ENCODE measurements around the gene CES3. TPM values are rescaled to one million over a fixed set of nuclear protein-coding genes. Genes with fewer than 3 reads are reported as not detected.

CES3 gene
- total RNA-seq, 4 donors from 2014 or later: 1.5 to 7.1 (median 3.6) TPM

DNA sequence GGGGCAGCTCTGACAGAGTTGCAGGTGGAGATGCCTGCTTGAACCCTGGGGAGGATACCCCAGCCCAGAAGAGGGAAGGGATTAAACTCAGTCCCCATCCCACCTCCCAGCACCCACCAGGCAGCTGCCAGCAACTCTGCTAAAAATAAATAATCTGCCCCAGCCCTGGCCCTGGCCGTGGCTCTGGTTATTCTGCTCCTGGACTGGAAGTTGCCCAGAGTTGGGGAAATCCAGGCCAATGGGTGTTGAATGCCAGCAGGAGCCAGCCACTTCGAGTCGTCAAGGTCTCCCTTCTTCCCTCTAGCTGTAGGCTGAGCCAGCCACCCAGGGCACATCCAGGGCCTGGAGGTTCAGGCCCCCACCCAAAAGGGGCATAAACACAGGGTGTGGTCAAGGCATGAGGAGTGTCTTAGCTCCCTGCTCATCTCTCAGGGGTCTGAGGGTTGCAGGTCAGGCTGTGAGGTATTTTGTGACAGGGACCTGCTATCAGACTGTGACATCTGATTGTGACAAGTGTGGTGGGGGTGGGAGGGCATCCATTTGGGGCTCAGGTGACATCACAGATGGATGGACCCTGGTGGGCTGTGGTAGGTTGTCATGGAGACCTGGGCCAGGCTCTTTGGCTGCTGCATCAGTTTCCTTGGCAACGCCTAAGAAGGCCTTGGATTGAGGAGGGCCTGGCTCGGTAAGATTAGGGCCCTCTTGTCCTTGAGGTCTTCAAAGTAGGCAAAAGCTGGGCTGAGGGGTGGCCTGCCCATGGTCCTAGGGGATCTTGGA is 34.7 kb upstream of the CES3 start:
- peaks cover 0 to 35% (median 0%) of the 10 kb centered on the region in 4 donors for H3K27me3 ChIP-seq
- WGBS, 2 donors: 23 to 29% methylated on average over 1 to 3 of the region's 5 CpGs
- peak overlapping the region; percentile 45 to 90 (median 85) for H3K27ac ChIP-seq
- no peaks in the 10 kb centered on the region for H3K9me3 ChIP-seq
- H3K36me3 ChIP-seq: peaks cover 0 to 29% (median 0%) of the 10 kb centered on the region in 3 donors
- TF ChIP-seq POLR2A (IDR thresholded peaks at IDR 0.05): no peak
- TF ChIP-seq, protein P1, sequence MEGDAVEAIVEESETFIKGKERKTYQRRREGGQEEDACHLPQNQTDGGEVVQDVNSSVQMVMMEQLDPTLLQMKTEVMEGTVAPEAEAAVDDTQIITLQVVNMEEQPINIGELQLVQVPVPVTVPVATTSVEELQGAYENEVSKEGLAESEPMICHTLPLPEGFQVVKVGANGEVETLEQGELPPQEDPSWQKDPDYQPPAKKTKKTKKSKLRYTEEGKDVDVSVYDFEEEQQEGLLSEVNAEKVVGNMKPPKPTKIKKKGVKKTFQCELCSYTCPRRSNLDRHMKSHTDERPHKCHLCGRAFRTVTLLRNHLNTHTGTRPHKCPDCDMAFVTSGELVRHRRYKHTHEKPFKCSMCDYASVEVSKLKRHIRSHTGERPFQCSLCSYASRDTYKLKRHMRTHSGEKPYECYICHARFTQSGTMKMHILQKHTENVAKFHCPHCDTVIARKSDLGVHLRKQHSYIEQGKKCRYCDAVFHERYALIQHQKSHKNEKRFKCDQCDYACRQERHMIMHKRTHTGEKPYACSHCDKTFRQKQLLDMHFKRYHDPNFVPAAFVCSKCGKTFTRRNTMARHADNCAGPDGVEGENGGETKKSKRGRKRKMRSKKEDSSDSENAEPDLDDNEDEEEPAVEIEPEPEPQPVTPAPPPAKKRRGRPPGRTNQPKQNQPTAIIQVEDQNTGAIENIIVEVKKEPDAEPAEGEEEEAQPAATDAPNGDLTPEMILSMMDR (IDR thresholded peaks at IDR 0.05): no peak
- intact Hi-C loops (cut with DNase I): no loop called here
- peak overlapping the region in 2 of 4 donors; percentile 68 to 73 for H3K4me3 ChIP-seq
- no peak for DNase-seq
- peaks cover 40 to 100% (median 49%) of the 10 kb centered on the region in 3 donors for H3K4me1 ChIP-seq

DNA sequence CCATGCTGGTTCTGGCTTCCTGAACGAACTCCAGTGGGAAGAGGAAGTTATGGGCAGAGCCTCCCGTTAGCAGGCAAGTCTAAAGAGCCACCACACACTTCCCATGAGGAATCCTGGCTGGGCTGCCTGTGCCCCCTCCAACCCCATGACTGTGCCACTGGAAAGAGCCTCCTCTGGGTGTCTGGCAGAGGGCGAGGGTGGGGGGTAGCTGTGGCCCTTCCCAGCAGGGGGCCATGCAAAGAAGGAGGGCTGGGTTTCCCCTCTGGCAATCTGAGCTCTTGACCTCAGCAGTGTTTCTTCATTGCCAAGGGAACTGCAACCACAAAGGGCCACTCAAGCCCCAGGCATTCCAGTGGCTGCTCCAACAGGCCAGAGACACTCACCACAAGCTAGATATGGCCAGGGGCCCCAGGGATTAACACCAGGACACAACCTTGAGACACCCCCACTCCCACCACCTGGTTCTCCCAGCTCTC is 34.1 kb upstream of the CES3 start:
- H3K4me1 ChIP-seq: peaks cover 34 to 98% (median 42%) of the 10 kb centered on the region in 3 donors
- H3K36me3 ChIP-seq: peaks cover 0 to 29% (median 0%) of the 10 kb centered on the region in 3 donors
- H3K9me3 ChIP-seq: no peaks in the 10 kb centered on the region
- H3K27ac ChIP-seq: peak overlapping the region in 3 of 4 donors; percentile 83 to 90 (median 87)
- TF ChIP-seq, protein P1 (IDR thresholded peaks at IDR 0.05): no peak
- no peak for TF ChIP-seq POLR2A (IDR thresholded peaks at IDR 0.05)
- DNase-seq: no peak
- intact Hi-C loops (cut with DNase I): no loop called here
- H3K4me3 ChIP-seq: no peak overlapping the region
- WGBS, 2 donors: 21 to 100% methylated on average over 1 to 2 of the region's 3 CpGs
- peaks cover 0 to 30% (median 0%) of the 10 kb centered on the region in 4 donors for H3K27me3 ChIP-seq

DNA sequence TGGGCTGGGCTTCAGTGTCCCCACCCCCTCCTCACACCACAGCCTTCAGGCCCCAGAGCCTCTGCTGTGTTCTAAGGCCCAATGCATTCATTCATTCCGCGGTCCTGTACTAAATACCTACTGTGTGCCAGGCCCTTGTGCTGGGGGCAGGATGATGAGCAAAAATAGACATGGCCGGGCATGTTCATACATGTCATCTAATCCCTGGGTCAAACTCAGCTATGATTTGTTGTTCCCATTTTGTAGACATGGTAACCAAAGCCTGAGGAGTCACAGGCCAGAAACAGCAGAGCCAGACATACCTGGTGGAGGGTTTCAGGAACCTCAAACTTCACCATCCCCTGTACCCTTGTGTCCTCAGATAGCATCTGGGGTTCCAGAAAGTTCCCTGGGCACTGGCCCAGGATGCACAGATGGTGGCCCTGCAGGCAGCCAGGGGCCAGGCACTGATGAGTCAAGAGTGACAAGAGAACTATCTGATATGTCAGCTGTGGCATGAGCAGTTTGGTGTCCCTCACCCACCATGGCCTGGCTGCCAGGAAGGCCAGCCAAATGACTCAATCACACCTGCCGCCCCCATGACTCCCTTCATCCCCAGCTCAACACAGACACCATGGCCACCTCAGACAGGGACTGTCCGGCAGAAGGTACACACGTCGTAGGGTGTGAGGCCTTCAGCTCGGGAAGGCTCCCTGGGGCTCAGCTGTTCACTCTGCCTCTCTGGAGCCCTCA is 33.0 kb upstream of the CES3 start:
- no peak for DNase-seq
- Histone ChIP-seq H3K27me3 (peaks cover 0 to 27% (median 0%) of the 10 kb centered on the region in 4 donors), H3K36me3 (peaks cover 0 to 27% (median 0%) of the 10 kb centered on the region in 3 donors), H3K27ac (peak overlapping the region; percentile 9 to 90 (median 47)), H3K4me1 (peaks cover 38 to 98% (median 43%) of the 10 kb centered on the region in 3 donors), H3K9me3 (no peaks in the 10 kb centered on the region), H3K4me3 (no peak overlapping the region)
- intact Hi-C loops (cut with DNase I): no loop called here
- WGBS, 2 donors: 46 to 74% methylated on average over 3 to 5 of the region's 8 CpGs
- TF ChIP-seq POLR2A (IDR thresholded peaks at IDR 0.05): no peak
- TF ChIP-seq, protein P1 (IDR thresholded peaks at IDR 0.05): no peak

DNA sequence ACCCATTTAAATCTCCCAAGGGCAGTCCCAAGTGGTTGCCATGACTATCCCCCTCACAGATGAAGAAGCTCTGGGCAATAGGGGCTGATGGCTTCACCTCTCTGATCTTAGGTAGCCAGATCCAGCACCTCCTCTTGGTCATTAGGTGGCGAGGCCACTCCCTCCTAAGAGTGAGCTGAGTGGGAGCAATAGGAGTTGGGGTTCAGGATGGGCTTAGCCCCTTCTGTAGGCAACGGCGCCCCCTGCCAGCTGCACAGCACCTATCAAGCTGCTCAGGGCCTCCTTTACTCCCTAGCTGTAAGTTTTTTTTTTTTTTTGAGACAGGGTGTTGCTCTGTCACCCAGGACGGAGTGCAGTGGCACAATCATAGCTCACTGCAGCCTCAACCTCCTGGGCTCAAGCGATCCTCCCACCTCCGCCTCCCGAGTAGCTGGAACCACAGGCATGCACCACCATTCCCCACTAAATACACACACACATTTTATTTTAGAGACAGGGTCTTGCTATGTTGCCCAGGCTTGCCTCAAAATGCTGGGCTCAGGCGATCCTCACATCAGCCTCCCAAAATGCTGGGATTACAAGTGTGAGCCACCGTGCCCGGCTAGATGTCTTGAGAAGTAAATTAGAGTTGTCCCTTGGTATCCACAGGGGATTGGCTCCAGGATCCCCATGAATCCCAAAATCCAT is 32.2 kb upstream of the CES3 start:
- 77 to 79% methylated on average over 10 of the region's 10 CpGs for WGBS, 2 donors
- peak overlapping the region; percentile 9 to 90 (median 47) for H3K27ac ChIP-seq
- H3K4me3 ChIP-seq: no peak overlapping the region
- peaks cover 35 to 97% (median 41%) of the 10 kb centered on the region in 3 donors for H3K4me1 ChIP-seq
- TF ChIP-seq POLR2A (IDR thresholded peaks at IDR 0.05): no peak
- TF ChIP-seq, protein P1 (IDR thresholded peaks at IDR 0.05): peak in 5 of 6 experiments; percentile 14 to 55 (median 29)
- intact Hi-C loops (cut with DNase I): no loop called here
- H3K36me3 ChIP-seq: peaks cover 0 to 19% (median 0%) of the 10 kb centered on the region in 3 donors
- H3K9me3 ChIP-seq: no peaks in the 10 kb centered on the region
- peaks cover 0 to 21% (median 0%) of the 10 kb centered on the region in 4 donors for H3K27me3 ChIP-seq
- DNase-seq: no peak
